WTC11 (cell line): ENCODE data around the gene IQSEC1. TPM values are rescaled to one million over a fixed set of nuclear protein-coding genes. Genes with fewer than 3 reads are reported as not detected.

ENCODE experiments used
- ATAC-seq: fragments of 200-7000 bp; cut with Tn5 transposase; 2 replicates; pipeline ENCODE4 v1.10.0; 2021; ENCODE audit warnings: mild to moderate bottlenecking, moderate library complexity
- CTCF ChIA-PET: fragments of 300-600 bp; sonication (Branson Sonifier 250); formaldehyde crosslinking; loops from one replicate; lab custom pipeline; 2021; ENCODE audit warnings: antibody characterized with exemption; lab: Charles Lee
- POLR2A ChIA-PET: fragments of 350-600 bp; sonication (Branson Sonifier 250); formaldehyde crosslinking; loops from one replicate; lab custom pipeline; 2021; ENCODE audit warnings: antibody characterized with exemption; lab: Charles Lee
- DNase-seq: peaks from one replicate; pipeline ENCODE4 v3.0.0; 2021; ENCODE audit warnings: low spot score
- H3K27ac Mint-ChIP-seq: 2 replicates; pipeline ENCODE4 v1.8.0; 2021; ENCODE audit warnings: mixed read lengths
- H3K27me3 Mint-ChIP-seq: 2 replicates; pipeline ENCODE4 v1.8.0; 2021; ENCODE audit warnings: low read depth, mild to moderate bottlenecking, moderate library complexity, mixed read lengths
- H3K36me3 Mint-ChIP-seq: 2 replicates; pipeline ENCODE4 v1.8.0; 2021; ENCODE audit warnings: mixed read lengths
- H3K4me1 Mint-ChIP-seq: 2 replicates; pipeline ENCODE4 v1.8.0; 2022; ENCODE audit warnings: mixed read lengths
- H3K4me3 Mint-ChIP-seq: 2 replicates; pipeline ENCODE4 v1.8.0; 2021; ENCODE audit warnings: mild to moderate bottlenecking, moderate library complexity, mixed read lengths
- H3K9me3 Mint-ChIP-seq: 2 replicates; pipeline ENCODE4 v1.8.0; 2021; ENCODE audit warnings: mixed read lengths
- CREB1 ChIP-seq: sonication (generic); formaldehyde crosslinking; IDR thresholded peaks from 2 replicates; pipeline ENCODE4 v1.8.0; 2023; ENCODE audit warnings: mild to moderate bottlenecking, missing genetic modification reagents
- CREM ChIP-seq: sonication (generic); formaldehyde crosslinking; IDR thresholded peaks from 2 replicates; pipeline ENCODE4 v1.8.1; 2022; ENCODE audit warnings: mild to moderate bottlenecking, missing genetic modification reagents, moderate library complexity
- EMX1 ChIP-seq: fragments of 250-450 bp; sonication (Bioruptor Pico); IDR thresholded peaks from 2 replicates; pipeline ENCODE4 v1.8.0; 2021; ENCODE audit warnings: mild to moderate bottlenecking
- ESRRA ChIP-seq: sonication (generic); formaldehyde crosslinking; IDR thresholded peaks from 2 replicates; pipeline ENCODE4 v1.8.1; 2022; ENCODE audit warnings: mild to moderate bottlenecking, missing genetic modification reagents, borderline replicate concordance
- FOXJ3 ChIP-seq: sonication (generic); formaldehyde crosslinking; IDR thresholded peaks from 2 replicates; pipeline ENCODE4 v1.9.0; 2021; ENCODE audit warnings: missing genetic modification reagents, mild to moderate bottlenecking, borderline replicate concordance
- IRF1 ChIP-seq: sonication (generic); formaldehyde crosslinking; IDR thresholded peaks from 2 replicates; pipeline ENCODE4 v1.8.0; 2023; ENCODE audit warnings: missing genetic modification reagents
- MXD4 ChIP-seq: fragments of 250-450 bp; sonication (Bioruptor Pico); IDR thresholded peaks from 2 replicates; pipeline ENCODE4 v1.8.0; 2021; ENCODE audit warnings: mild to moderate bottlenecking, moderate library complexity, borderline replicate concordance
- NFE2L1 ChIP-seq: sonication (generic); formaldehyde crosslinking; IDR thresholded peaks from 2 replicates; pipeline ENCODE4 v1.8.1; 2023; ENCODE audit warnings: missing genetic modification reagents
- PRRX2 ChIP-seq: fragments of 250-450 bp; sonication (Bioruptor Pico); IDR thresholded peaks from 2 replicates; pipeline ENCODE4 v1.8.0; 2021; ENCODE audit warnings: mild to moderate bottlenecking
- RELA ChIP-seq: sonication (generic); formaldehyde crosslinking; IDR thresholded peaks from 2 replicates; pipeline ENCODE4 v1.8.1; 2022; ENCODE audit warnings: missing genetic modification reagents, mild to moderate bottlenecking, borderline replicate concordance
- TCF7 ChIP-seq: sonication (generic); formaldehyde crosslinking; IDR thresholded peaks from 2 replicates; pipeline ENCODE4 v1.8.0; 2022; ENCODE audit warnings: mild to moderate bottlenecking, low read depth, missing genetic modification reagents, moderate library complexity
- TEAD4 ChIP-seq: sonication (generic); formaldehyde crosslinking; IDR thresholded peaks from 2 replicates; pipeline ENCODE4 v1.8.0; 2022; ENCODE audit warnings: mild to moderate bottlenecking, missing genetic modification reagents
- TP53 ChIP-seq: sonication (generic); formaldehyde crosslinking; IDR thresholded peaks from 2 replicates; pipeline ENCODE4 v1.8.1; 2023; ENCODE audit warnings: mild to moderate bottlenecking, missing genetic modification reagents
- ZMAT4 ChIP-seq: fragments of 250-450 bp; sonication (Bioruptor Pico); IDR thresholded peaks from 2 replicates; pipeline ENCODE4 v1.9.0; 2021; ENCODE audit warnings: mild to moderate bottlenecking
- ZNF232 ChIP-seq: sonication (generic); formaldehyde crosslinking; IDR thresholded peaks from 2 replicates; pipeline ENCODE4 v1.8.0; 2022; ENCODE audit warnings: mild to moderate bottlenecking, missing genetic modification reagents
- ZNF423 ChIP-seq: fragments of 250-450 bp; sonication (Bioruptor Pico); IDR thresholded peaks from 2 replicates; pipeline ENCODE4 v2.1.2; 2022; ENCODE audit warnings: mild to moderate bottlenecking, moderate library complexity
- ZNF671 ChIP-seq: fragments of 250-450 bp; sonication (Bioruptor Pico); IDR thresholded peaks from 2 replicates; pipeline ENCODE4 v1.8.0; 2021; ENCODE audit warnings: mild to moderate bottlenecking
- total RNA-seq: library from RNA; stranded (reverse); gene quantifications from 3 replicates; pipeline ENCODE4 v1.2.3, GENCODE V29; 2021
- TF ChIP-seq, protein P1 (sequence below): sonication (generic); formaldehyde crosslinking; IDR thresholded peaks from 2 replicates; pipeline ENCODE4 v1.8.0; 2022; ENCODE audit warnings: mild to moderate bottlenecking, missing genetic modification reagents
- TF ChIP-seq, protein P2 (sequence below): fragments of 250-450 bp; sonication (Bioruptor Pico); IDR thresholded peaks from 2 replicates; pipeline ENCODE4 v1.9.0; 2021; ENCODE audit warnings: moderate library complexity, mild to moderate bottlenecking, inconsistent platforms, borderline replicate concordance
- TF ChIP-seq, protein P3 (sequence below): sonication (generic); formaldehyde crosslinking; IDR thresholded peaks from 2 replicates; pipeline ENCODE4 v1.8.1; 2022; ENCODE audit warnings: low read depth, missing genetic modification reagents, borderline replicate concordance
- TF ChIP-seq, protein P4 (sequence below): sonication (generic); formaldehyde crosslinking; conservative IDR thresholded peaks from 2 replicates; pipeline ENCODE4 v1.8.1; 2022; ENCODE audit warnings: mild to moderate bottlenecking, missing genetic modification reagents
- TF ChIP-seq, protein P5 (sequence below): sonication (generic); formaldehyde crosslinking; IDR thresholded peaks from 2 replicates; pipeline ENCODE4 v1.8.1; 2023; ENCODE audit warnings: mild to moderate bottlenecking, missing genetic modification reagents

Gene IQSEC1
- total RNA-seq, 1 experiment from 2014 or later: 35.0 TPM

DNA sequence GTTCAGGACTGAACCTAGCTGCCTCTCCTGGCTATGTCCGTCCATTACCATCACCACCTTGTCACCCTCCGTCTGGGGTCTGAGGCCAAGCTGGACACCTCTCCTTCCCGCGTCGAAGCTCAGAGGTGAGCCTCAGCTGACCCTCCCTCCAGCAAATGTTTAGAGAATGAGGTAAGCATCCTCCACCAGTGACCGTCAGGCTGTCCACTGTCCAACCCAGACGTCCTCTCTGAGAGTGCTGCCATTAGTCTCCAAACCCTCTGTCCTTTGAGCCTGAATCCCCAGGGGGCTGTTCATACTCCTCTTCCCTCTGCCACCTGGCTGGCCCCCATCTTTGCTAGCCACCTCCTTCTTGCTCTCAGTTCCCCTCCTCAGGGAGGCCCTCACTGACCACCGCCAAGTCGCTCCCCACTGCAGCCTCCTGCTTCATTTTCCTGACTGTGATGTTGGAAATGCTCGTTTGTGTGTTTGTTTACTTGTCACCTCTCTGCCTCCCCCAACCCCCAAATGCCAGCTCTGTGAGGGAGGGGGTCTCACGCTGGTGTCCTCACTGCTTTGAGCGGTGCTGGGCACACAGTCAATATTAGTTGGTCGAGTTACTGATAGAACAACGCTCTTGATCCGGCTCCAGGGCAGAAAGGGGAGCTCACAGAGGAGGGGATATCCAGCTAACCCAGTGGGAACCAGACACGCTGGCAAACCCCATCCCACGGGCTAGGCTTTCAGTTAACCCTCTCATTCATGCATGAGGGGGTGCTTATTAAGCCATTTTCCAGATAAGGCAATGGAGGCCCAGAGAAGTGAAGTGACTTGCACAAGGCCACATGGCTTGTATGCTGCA is 64.9 kb downstream of the IQSEC1 start:
- Mint-ChIP-seq H3K27ac (no peak overlapping the region), H3K9me3 (no peaks in the 10 kb centered on the region), H3K4me3 (no peak overlapping the region), H3K36me3 (no peaks in the 10 kb centered on the region), H3K4me1 (peaks cover 32% of the 10 kb centered on the region), H3K27me3 (no peaks in the 10 kb centered on the region)
- no peak for TF ChIP-seq TP53
- no peak for TF ChIP-seq CREB1 (CRISPR knock-in tag)
- TF ChIP-seq ZNF232: no peak
- TF ChIP-seq TEAD4 (CRISPR knock-in tag): no peak
- no peak for TF ChIP-seq ZNF423
- no peak for TF ChIP-seq RELA
- no peak for TF ChIP-seq ZNF671 (CRISPR knock-in tag)
- no peak for TF ChIP-seq IRF1 (CRISPR knock-in tag)
- no peak for TF ChIP-seq FOXJ3 (CRISPR knock-in tag)
- TF ChIP-seq EMX1 (CRISPR knock-in tag): no peak
- TF ChIP-seq PRRX2 (CRISPR knock-in tag): no peak
- TF ChIP-seq, all 79 proteins: peak for 0
- CTCF ChIA-PET: interaction anchor here (0.6 to 1.7 kb wide), 2 partner anchors 13 to 137 kb away, joined by 4 to 5 read pairs; no protein-coding TSS in a partner anchor
- POLR2A ChIA-PET: no interaction called here
- DNase-seq: no peak
- ATAC-seq: no peak

GRCh38 chr3:13007251-13007941 is 65.8 kb downstream of the IQSEC1 start:
- H3K4me1 Mint-ChIP-seq: peaks cover 39% of the 10 kb centered on the region

DNA sequence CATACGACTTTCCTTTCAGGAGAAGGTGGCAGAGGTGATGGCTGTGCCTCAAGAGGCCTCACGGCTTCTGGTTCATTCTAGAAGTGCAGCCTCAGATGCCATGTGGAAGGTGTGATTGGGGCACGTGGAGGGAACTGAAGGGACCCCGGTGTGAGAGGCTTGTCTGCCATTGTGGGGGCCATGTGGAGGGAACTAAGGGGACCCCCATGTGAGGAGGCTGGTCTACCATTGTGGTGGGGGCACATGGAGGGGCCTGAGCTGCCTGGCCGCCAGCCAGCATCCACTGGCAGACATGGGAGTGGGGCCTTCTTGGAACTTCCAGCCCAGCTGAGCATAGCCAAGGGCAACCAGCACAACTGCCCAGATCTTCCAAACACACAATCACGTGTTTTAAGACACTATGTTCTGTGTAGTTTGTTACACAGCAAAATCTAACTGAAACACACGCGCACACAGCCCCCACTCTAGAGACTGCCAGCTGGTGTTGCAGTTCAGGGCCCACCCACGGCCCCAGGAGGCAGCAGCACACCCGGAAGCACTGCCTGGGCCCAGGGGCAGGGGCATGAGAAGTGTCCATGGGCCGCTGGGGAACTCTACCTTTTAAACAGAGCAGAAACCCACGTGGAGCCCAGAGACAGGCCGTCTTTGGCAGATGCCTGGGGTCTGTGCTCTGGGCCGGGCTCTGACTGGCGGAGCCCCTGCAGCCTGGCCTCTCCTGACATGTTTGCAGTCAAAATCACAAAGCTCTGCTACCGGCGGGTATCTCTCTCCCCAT is 66.8 kb downstream of the IQSEC1 start:
- DNase-seq (no peak), ATAC-seq (no peak)
- no peaks in the 10 kb centered on the region for H3K27me3 Mint-ChIP-seq
- H3K4me3 Mint-ChIP-seq: no peak overlapping the region
- H3K4me1 Mint-ChIP-seq: peaks cover 36% of the 10 kb centered on the region
- POLR2A ChIA-PET: no interaction called here
- CTCF ChIA-PET: interaction anchor here (0.6 to 2.6 kb wide), 7 partner anchors 12 to 150 kb away, joined by 3 to 8 read pairs (median 3); no protein-coding TSS in a partner anchor
- H3K9me3 Mint-ChIP-seq: no peaks in the 10 kb centered on the region
- H3K27ac Mint-ChIP-seq: no peak overlapping the region
- H3K36me3 Mint-ChIP-seq: no peaks in the 10 kb centered on the region
- TF ChIP-seq, protein P1, sequence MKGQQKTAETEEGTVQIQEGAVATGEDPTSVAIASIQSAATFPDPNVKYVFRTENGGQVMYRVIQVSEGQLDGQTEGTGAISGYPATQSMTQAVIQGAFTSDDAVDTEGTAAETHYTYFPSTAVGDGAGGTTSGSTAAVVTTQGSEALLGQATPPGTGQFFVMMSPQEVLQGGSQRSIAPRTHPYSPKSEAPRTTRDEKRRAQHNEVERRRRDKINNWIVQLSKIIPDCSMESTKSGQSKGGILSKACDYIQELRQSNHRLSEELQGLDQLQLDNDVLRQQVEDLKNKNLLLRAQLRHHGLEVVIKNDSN (CRISPR knock-in tag): no peak
- TF ChIP-seq, protein P2, sequence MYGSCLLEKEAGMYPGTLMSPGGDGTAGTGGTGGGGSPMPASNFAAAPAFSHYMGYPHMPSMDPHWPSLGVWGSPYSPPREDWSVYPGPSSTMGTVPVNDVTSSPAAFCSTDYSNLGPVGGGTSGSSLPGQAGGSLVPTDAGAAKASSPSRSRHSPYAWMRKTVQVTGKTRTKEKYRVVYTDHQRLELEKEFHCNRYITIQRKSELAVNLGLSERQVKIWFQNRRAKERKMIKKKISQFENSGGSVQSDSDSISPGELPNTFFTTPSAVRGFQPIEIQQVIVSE (CRISPR knock-in tag): no peak
- TF ChIP-seq, protein P3, sequence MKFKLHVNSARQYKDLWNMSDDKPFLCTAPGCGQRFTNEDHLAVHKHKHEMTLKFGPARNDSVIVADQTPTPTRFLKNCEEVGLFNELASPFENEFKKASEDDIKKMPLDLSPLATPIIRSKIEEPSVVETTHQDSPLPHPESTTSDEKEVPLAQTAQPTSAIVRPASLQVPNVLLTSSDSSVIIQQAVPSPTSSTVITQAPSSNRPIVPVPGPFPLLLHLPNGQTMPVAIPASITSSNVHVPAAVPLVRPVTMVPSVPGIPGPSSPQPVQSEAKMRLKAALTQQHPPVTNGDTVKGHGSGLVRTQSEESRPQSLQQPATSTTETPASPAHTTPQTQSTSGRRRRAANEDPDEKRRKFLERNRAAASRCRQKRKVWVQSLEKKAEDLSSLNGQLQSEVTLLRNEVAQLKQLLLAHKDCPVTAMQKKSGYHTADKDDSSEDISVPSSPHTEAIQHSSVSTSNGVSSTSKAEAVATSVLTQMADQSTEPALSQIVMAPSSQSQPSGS (CRISPR knock-in tag): no peak
- TF ChIP-seq TCF7: no peak
- no peak for TF ChIP-seq FOXJ3 (CRISPR knock-in tag)
- no peak for TF ChIP-seq ESRRA (CRISPR knock-in tag)
- no peak for TF ChIP-seq RELA
- TF ChIP-seq NFE2L1: no peak
- no peak for TF ChIP-seq ZMAT4
- TF ChIP-seq TP53: no peak
- TF ChIP-seq, protein P4, sequence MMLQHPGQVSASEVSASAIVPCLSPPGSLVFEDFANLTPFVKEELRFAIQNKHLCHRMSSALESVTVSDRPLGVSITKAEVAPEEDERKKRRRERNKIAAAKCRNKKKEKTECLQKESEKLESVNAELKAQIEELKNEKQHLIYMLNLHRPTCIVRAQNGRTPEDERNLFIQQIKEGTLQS: no peak

More at GRCh38 chr3:13007251-13007941, 65.8 kb downstream of the IQSEC1 start:
- ChIA-PET CTCF (interaction anchor here (0.9 to 1.7 kb wide), 6 partner anchors 11 to 60 kb away, joined by 3 to 5 read pairs (median 3); no protein-coding TSS in a partner anchor), POLR2A (no interaction called here)
- ATAC-seq (no peak), DNase-seq (no peak)
- no peaks in the 10 kb centered on the region for H3K9me3 Mint-ChIP-seq
- no peaks in the 10 kb centered on the region for H3K27me3 Mint-ChIP-seq
- no peak overlapping the region for H3K4me3 Mint-ChIP-seq
- no peak overlapping the region for H3K27ac Mint-ChIP-seq
- no peaks in the 10 kb centered on the region for H3K36me3 Mint-ChIP-seq
- TF ChIP-seq, protein P5, sequence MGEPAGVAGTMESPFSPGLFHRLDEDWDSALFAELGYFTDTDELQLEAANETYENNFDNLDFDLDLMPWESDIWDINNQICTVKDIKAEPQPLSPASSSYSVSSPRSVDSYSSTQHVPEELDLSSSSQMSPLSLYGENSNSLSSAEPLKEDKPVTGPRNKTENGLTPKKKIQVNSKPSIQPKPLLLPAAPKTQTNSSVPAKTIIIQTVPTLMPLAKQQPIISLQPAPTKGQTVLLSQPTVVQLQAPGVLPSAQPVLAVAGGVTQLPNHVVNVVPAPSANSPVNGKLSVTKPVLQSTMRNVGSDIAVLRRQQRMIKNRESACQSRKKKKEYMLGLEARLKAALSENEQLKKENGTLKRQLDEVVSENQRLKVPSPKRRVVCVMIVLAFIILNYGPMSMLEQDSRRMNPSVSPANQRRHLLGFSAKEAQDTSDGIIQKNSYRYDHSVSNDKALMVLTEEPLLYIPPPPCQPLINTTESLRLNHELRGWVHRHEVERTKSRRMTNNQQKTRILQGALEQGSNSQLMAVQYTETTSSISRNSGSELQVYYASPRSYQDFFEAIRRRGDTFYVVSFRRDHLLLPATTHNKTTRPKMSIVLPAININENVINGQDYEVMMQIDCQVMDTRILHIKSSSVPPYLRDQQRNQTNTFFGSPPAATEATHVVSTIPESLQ (CRISPR knock-in tag): no peak
- TF ChIP-seq MXD4 (CRISPR knock-in tag) (no peak), CREM (CRISPR knock-in tag) (no peak)
